Kidney (tissue), 14 donors: Measurements from ENCODE around the gene SETD4. TPM values are rescaled to one million over a fixed set of nuclear protein-coding genes. Genes with fewer than 3 reads are reported as not detected.
A peak's percentile ranks its signal among the peaks of the same experiment; 100 is the strongest.

ENCODE experiments used
- DNase-seq, 5 donors: peaks; one replicate each; pipeline ENCODE4 v3.0.0-alpha.2; 2013 to 2020
- FAIRE-seq: peaks from 2 replicates; lab custom pipeline; 2012; peaks lifted over from hg19 to GRCh38; lab: Jason Lieb, UNC
- H3K27ac ChIP-seq, 2 donors: one replicate each; pipeline ENCODE4 v1.7.0; 2013; ENCODE audit warnings: low read depth in 2 of 2, low read length in 2 of 2, inconsistent platforms in 1 of 2
- H3K27me3 ChIP-seq: one replicate; pipeline ENCODE4 v1.7.1; 2013; ENCODE audit warnings: low read length, inconsistent platforms; ENCODE audit not compliant: control insufficient read depth, insufficient read depth
- H3K36me3 ChIP-seq, 3 donors: one replicate each; pipeline versions ENCODE4 v1.7.0 to v1.7.1; 2013; ENCODE audit warnings: low read length in 3 of 3, control low read depth in 1 of 3, inconsistent platforms in 1 of 3; ENCODE audit not compliant: insufficient read depth in 3 of 3, control insufficient read depth in 2 of 3
- H3K4me1 ChIP-seq, 3 donors: one replicate each; pipeline versions ENCODE4 v1.7.0 to v1.7.1; 2013; ENCODE audit warnings: low read length in 3 of 3, inconsistent platforms in 1 of 3, low read depth in 1 of 3; ENCODE audit not compliant: control insufficient read depth in 2 of 3, insufficient read depth in 2 of 3
- H3K4me3 ChIP-seq, 3 donors: one replicate each; pipeline versions ENCODE4 v1.7.0 to v1.8.1; 2013; ENCODE audit warnings: low read length in 3 of 3, control low read depth in 1 of 3, inconsistent platforms in 1 of 3
- H3K9ac ChIP-seq, 3 donors: one replicate each; pipeline versions ENCODE4 v1.7.0 to v1.7.1; 2013; ENCODE audit warnings: low read length in 3 of 3, control low read depth in 1 of 3, inconsistent platforms in 1 of 3
- H3K9me3 ChIP-seq, 3 donors: one replicate each; pipeline versions ENCODE4 v1.7.0 to v1.7.1; 2013; ENCODE audit warnings: low read length in 3 of 3, control low read depth in 1 of 3, inconsistent platforms in 1 of 3; ENCODE audit not compliant: control insufficient read depth in 2 of 3, insufficient read depth in 1 of 3
- intact Hi-C: fragments of 100-400 bp; cut with DNase I; formaldehyde crosslinking; loops from one replicate; pipeline ENCODE4 v1.11.1; 2022
- polyA plus RNA-seq: library from polyadenylated mRNA; stranded (reverse); fragments of 350-450 nt; fragmentation: Illumina TruSeq; extraction: RNeasy Lipid Tissue Mini Kit (QIAGEN cat#74804); gene quantifications from one replicate; pipeline ENCODE4 v1.2.3, GENCODE V29; 2014; ENCODE audit warnings: low read depth, low replicate concordance; ENCODE audit not compliant: insufficient read depth
- total RNA-seq: library from RNA; stranded (reverse); fragmentation: NEBNext Ultra II Directional; extraction: Animal tissue kit (Norgen Biotek cat#: 25700); gene quantifications from one replicate; pipeline ENCODE4 v1.2.1, GENCODE V29; 2021
- TF ChIP-seq, protein P1 (sequence below): IDR thresholded peaks from 3 replicates; pipeline ENCODE4 v1.5.1; 2012; ENCODE audit warnings: mild to moderate bottlenecking, moderate library complexity, borderline replicate concordance; ENCODE audit not compliant: insufficient read depth; ENCODE audit errors: extremely low read depth
- donor health status: control.
- donor health status: control.
- donor health status: control.
- donor health status: control.
- donor health status: control.
- donor health status: DM: yes; HTN: yes; CAD: no.
- donor health status: Normal renal cell carcinoma (clear cell type).

The SETD4 gene
- total and polyA plus RNA-seq, 2 donors from 2014 or later = 14.2 to 22.5 TPM

DNA sequence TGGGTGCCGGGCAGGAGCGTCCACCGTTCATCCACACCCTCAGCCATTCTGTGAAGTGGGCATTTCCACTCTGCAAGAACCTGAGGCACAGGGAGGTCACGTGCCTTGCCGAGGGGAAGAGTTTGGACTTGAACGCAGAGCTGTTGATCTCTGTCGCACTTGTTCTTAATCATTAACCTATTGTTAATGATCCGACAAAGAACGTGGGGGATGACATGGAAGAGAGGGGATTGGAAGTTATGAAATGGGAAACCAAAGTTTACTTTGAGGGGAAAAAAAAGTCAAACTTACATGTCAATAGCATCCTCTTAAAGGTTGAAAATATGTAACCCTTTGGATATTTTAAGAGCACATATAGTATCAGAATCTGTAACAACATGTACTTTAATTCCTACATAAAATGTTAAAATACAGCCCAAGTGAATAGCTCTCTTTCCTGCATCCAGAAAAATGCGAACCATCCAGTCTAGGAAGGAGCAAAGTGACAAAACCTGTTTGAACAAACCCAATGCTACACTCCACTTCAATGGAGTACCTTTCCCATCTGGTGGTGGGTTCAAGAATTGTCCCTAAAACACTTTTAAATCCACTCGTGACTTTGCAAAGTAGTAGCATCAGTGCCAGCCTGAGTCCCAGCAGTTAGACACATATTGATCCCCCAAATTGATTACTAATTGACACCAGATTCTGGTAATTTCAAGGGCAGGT lies 75.5 kb downstream of the SETD4 start:
- TF ChIP-seq, protein P1, sequence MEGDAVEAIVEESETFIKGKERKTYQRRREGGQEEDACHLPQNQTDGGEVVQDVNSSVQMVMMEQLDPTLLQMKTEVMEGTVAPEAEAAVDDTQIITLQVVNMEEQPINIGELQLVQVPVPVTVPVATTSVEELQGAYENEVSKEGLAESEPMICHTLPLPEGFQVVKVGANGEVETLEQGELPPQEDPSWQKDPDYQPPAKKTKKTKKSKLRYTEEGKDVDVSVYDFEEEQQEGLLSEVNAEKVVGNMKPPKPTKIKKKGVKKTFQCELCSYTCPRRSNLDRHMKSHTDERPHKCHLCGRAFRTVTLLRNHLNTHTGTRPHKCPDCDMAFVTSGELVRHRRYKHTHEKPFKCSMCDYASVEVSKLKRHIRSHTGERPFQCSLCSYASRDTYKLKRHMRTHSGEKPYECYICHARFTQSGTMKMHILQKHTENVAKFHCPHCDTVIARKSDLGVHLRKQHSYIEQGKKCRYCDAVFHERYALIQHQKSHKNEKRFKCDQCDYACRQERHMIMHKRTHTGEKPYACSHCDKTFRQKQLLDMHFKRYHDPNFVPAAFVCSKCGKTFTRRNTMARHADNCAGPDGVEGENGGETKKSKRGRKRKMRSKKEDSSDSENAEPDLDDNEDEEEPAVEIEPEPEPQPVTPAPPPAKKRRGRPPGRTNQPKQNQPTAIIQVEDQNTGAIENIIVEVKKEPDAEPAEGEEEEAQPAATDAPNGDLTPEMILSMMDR = no peak
- no peaks in the 10 kb centered on the region for H3K27me3 ChIP-seq
- peak in 2 of 5 donors; percentile 54 to 63 for DNase-seq
- peaks cover 0 to 4% (median 0%) of the 10 kb centered on the region in 3 donors for H3K9me3 ChIP-seq
- H3K9ac ChIP-seq = no peak overlapping the region
- FAIRE-seq = no peak
- intact Hi-C loops = no loop called here
- no peaks in the 10 kb centered on the region for H3K4me1 ChIP-seq
- H3K27ac ChIP-seq = no peak overlapping the region
- H3K36me3 ChIP-seq = no peaks in the 10 kb centered on the region
- H3K4me3 ChIP-seq = peak overlapping the region in 1 of 3 donors; percentile 30

Other genes with a start within 250 kb of the SETD4 start
- 94.3 TPM for gene CBR1, start 9.5 kb upstream of the SETD4 start, total RNA-seq
- gene CBR1, start 9.5 kb upstream of the SETD4 start, polyA plus RNA-seq = 379 TPM
- 2.6 TPM for gene CBR3, start 74.6 kb upstream of the SETD4 start, total RNA-seq
- gene CBR3, start 74.6 kb upstream of the SETD4 start, polyA plus RNA-seq = 5.9 TPM
- 19.2 TPM for gene DOP1B, start 96.3 kb upstream of the SETD4 start, total RNA-seq
- gene DOP1B, start 96.3 kb upstream of the SETD4 start, polyA plus RNA-seq = 1.2 TPM